ENCODE results near the gene DHRSX.

The DHRSX gene

DNA sequence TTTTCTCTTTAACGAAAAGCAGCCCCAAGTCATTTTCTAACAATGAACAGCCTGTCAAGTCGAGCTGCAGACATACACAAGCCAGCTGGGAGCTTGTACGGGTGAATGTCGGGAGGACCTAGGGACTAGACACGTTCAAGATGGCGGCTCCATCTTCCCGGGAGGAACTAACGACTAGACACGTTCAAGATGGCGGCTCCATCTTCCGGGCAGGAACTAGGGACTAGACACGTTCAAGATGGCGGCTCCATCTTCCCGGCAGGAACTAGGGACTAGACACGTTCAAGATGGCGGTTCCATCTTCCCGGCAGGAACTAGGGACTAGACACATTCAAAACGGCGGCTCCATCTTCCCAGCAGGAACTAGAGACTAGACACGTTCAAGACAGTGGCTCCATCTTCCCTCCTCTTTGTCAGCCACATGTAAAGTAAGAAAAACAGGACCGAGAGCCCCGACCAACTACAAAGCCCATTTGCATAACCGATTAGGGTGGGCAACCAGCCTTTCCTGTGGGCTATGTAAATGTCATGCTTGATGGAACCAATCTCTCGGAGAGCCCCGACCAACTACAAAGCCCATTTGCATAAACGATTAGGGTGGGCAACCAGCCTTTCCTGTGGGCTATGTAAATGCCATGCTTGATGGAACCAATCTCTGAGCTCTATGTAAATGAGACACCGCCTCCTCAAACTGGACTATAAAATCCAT lies 175.5 kb downstream of the DHRSX start:
- H3K4me3 ChIP-seq (ENCODE audit: low read depth, low read length), result peak overlapping the region; percentile 30
- H3K27ac ChIP-seq (ENCODE audit: extremely low read depth, low read depth, low read length), result peak overlapping the region; percentile 43; the same call in 1 of the 2 replicates
- ChIA-PET CTCF (no interaction called here), POLR2A (no interaction called here)
- H3K9me3 ChIP-seq (ENCODE audit: control insufficient read depth, insufficient read depth, low read depth, low read length), result no peaks in the 10 kb centered on the region
- no peaks in the 10 kb centered on the region for H3K36me3 ChIP-seq (ENCODE audit: control insufficient read depth in 2 of 2, insufficient read depth in 1 of 2, low read length in 2 of 2)
- no peaks in the 10 kb centered on the region for H3K4me1 ChIP-seq (ENCODE audit: control insufficient read depth, insufficient read depth, low read length)
- TF ChIP-seq, protein P1, sequence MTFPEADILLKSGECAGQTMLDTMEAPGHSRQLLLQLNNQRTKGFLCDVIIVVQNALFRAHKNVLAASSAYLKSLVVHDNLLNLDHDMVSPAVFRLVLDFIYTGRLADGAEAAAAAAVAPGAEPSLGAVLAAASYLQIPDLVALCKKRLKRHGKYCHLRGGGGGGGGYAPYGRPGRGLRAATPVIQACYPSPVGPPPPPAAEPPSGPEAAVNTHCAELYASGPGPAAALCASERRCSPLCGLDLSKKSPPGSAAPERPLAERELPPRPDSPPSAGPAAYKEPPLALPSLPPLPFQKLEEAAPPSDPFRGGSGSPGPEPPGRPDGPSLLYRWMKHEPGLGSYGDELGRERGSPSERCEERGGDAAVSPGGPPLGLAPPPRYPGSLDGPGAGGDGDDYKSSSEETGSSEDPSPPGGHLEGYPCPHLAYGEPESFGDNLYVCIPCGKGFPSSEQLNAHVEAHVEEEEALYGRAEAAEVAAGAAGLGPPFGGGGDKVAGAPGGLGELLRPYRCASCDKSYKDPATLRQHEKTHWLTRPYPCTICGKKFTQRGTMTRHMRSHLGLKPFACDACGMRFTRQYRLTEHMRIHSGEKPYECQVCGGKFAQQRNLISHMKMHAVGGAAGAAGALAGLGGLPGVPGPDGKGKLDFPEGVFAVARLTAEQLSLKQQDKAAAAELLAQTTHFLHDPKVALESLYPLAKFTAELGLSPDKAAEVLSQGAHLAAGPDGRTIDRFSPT (tag by site-specific recombination; IDR thresholded peaks at IDR 0.05), result no peak
- no peak for TF ChIP-seq ZNF776 (tag by site-specific recombination; IDR thresholded peaks at IDR 0.05; ENCODE audit: borderline replicate concordance)
- no peak for TF ChIP-seq ZNF777 (tag by site-specific recombination; IDR thresholded peaks at IDR 0.05; ENCODE audit: borderline replicate concordance)
- peak; percentile 55 for TF ChIP-seq IKZF3 (tag by site-specific recombination; IDR thresholded peaks at IDR 0.05)
- TF ChIP-seq, protein P2, sequence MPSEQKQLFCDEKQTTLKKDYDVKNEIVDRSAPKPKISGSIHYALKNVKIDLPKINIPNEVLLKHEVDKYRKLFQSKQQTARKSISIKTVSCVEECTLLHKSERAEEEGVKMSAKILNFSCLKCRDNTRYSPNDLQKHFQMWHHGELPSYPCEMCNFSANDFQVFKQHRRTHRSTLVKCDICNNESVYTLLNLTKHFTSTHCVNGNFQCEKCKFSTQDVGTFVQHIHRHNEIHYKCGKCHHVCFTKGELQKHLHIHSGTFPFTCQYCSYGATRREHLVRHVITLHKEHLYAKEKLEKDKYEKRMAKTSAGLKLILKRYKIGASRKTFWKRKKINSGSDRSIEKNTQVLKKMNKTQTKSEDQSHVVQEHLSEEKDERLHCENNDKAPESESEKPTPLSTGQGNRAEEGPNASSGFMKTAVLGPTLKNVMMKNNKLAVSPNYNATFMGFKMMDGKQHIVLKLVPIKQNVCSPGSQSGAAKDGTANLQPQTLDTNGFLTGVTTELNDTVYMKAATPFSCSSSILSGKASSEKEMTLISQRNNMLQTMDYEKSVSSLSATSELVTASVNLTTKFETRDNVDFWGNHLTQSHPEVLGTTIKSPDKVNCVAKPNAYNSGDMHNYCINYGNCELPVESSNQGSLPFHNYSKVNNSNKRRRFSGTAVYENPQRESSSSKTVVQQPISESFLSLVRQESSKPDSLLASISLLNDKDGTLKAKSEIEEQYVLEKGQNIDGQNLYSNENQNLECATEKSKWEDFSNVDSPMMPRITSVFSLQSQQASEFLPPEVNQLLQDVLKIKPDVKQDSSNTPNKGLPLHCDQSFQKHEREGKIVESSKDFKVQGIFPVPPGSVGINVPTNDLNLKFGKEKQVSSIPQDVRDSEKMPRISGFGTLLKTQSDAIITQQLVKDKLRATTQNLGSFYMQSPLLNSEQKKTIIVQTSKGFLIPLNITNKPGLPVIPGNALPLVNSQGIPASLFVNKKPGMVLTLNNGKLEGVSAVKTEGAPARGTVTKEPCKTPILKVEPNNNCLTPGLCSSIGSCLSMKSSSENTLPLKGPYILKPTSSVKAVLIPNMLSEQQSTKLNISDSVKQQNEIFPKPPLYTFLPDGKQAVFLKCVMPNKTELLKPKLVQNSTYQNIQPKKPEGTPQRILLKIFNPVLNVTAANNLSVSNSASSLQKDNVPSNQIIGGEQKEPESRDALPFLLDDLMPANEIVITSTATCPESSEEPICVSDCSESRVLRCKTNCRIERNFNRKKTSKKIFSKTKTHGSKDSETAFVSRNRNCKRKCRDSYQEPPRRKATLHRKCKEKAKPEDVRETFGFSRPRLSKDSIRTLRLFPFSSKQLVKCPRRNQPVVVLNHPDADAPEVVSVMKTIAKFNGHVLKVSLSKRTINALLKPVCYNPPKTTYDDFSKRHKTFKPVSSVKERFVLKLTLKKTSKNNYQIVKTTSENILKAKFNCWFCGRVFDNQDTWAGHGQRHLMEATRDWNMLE (tag by site-specific recombination; conservative IDR thresholded peaks at IDR 0.05; ENCODE audit: low read depth), result peak; percentile 84
- no peak for TF ChIP-seq ZNF202 (tag by site-specific recombination; IDR thresholded peaks at IDR 0.05; ENCODE audit: borderline replicate concordance)
- TF ChIP-seq ZFP37 (tag by site-specific recombination; IDR thresholded peaks at IDR 0.05), result no peak
- no peak for TF ChIP-seq FEZF1 (tag by site-specific recombination; IDR thresholded peaks at IDR 0.05)
- TF ChIP-seq, protein P3, sequence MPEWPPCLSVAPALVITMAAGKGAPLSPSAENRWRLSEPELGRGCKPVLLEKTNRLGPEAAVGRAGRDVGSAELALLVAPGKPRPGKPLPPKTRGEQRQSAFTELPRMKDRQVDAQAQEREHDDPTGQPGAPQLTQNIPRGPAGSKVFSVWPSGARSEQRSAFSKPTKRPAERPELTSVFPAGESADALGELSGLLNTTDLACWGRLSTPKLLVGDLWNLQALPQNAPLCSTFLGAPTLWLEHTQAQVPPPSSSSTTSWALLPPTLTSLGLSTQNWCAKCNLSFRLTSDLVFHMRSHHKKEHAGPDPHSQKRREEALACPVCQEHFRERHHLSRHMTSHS (tag by site-specific recombination; IDR thresholded peaks at IDR 0.05), result no peak
- no peak for TF ChIP-seq ZNF596 (tag by site-specific recombination; IDR thresholded peaks at IDR 0.05)
- TF ChIP-seq, protein P4, sequence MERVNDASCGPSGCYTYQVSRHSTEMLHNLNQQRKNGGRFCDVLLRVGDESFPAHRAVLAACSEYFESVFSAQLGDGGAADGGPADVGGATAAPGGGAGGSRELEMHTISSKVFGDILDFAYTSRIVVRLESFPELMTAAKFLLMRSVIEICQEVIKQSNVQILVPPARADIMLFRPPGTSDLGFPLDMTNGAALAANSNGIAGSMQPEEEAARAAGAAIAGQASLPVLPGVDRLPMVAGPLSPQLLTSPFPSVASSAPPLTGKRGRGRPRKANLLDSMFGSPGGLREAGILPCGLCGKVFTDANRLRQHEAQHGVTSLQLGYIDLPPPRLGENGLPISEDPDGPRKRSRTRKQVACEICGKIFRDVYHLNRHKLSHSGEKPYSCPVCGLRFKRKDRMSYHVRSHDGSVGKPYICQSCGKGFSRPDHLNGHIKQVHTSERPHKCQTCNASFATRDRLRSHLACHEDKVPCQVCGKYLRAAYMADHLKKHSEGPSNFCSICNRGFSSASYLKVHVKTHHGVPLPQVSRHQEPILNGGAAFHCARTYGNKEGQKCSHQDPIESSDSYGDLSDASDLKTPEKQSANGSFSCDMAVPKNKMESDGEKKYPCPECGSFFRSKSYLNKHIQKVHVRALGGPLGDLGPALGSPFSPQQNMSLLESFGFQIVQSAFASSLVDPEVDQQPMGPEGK (tag by site-specific recombination; IDR thresholded peaks at IDR 0.05), result no peak
- TF ChIP-seq ZNF514 (tag by site-specific recombination; IDR thresholded peaks at IDR 0.05), result no peak
- no peak for TF ChIP-seq ZNF837 (tag by site-specific recombination; IDR thresholded peaks at IDR 0.05)
- no peak for TF ChIP-seq ZNF658 (tag by site-specific recombination; IDR thresholded peaks at IDR 0.05)
- TF ChIP-seq HOXC10 (CRISPR knock-in tag; IDR thresholded peaks at IDR 0.05), result no peak
- no peak for TF ChIP-seq ZNF830 (tag by site-specific recombination; IDR thresholded peaks at IDR 0.05; ENCODE audit: low read depth)
- no peak for TF ChIP-seq ZNF707 (tag by site-specific recombination; IDR thresholded peaks at IDR 0.05)
- TF ChIP-seq ZNF571 (tag by site-specific recombination; IDR thresholded peaks at IDR 0.05), result no peak
- TF ChIP-seq, protein P5, sequence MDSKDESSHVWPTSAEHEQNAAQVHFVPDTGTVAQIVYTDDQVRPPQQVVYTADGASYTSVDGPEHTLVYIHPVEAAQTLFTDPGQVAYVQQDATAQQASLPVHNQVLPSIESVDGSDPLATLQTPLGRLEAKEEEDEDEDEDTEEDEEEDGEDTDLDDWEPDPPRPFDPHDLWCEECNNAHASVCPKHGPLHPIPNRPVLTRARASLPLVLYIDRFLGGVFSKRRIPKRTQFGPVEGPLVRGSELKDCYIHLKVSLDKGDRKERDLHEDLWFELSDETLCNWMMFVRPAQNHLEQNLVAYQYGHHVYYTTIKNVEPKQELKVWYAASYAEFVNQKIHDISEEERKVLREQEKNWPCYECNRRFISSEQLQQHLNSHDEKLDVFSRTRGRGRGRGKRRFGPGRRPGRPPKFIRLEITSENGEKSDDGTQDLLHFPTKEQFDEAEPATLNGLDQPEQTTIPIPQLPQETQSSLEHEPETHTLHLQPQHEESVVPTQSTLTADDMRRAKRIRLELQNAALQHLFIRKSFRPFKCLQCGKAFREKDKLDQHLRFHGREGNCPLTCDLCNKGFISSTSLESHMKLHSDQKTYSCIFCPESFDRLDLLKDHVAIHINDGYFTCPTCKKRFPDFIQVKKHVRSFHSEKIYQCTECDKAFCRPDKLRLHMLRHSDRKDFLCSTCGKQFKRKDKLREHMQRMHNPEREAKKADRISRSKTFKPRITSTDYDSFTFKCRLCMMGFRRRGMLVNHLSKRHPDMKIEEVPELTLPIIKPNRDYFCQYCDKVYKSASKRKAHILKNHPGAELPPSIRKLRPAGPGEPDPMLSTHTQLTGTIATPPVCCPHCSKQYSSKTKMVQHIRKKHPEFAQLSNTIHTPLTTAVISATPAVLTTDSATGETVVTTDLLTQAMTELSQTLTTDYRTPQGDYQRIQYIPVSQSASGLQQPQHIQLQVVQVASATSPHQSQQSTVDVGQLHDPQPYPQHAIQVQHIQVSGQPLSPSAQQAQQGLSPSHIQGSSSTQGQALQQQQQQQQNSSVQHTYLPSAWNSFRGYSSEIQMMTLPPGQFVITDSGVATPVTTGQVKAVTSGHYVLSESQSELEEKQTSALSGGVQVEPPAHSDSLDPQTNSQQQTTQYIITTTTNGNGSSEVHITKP (tag by site-specific recombination; IDR thresholded peaks at IDR 0.05), result no peak
- TF ChIP-seq TRIM28 (IDR thresholded peaks at IDR 0.05; ENCODE audit: borderline replicate concordance, low read length), result peak; percentile 11; the same call in 1 of the 2 replicates
- TF ChIP-seq ZNF324 (tag by site-specific recombination; IDR thresholded peaks at IDR 0.05), result no peak
- TF ChIP-seq ZNF561 (tag by site-specific recombination; IDR thresholded peaks at IDR 0.05; ENCODE audit: borderline replicate concordance), result no peak
- TF ChIP-seq ZNF791 (tag by site-specific recombination; IDR thresholded peaks at IDR 0.05), result no peak
- no peak for TF ChIP-seq ZNF747 (tag by site-specific recombination; IDR thresholded peaks at IDR 0.05)
- no peak for TF ChIP-seq ZNF585B (tag by site-specific recombination; IDR thresholded peaks at IDR 0.05)

All from HEK293 (cell line).